IMR-90 (cell line): ENCODE results near the gene CD27.
"Not testable (repeated sequence)": the region's sequence is repeated elsewhere in the genome, so short reads cannot be mapped to it uniquely, and the experiment has no call there.

Experiments used
- CTCF ChIP-seq: conservative IDR thresholded peaks from 2 replicates; pipeline ENCODE4 v1.5.1; 2012; ENCODE audit warnings: mild to moderate bottlenecking, low read depth, low read length, improper control_type of control experiment
- ELK1 ChIP-seq: fragments of 150-350 bp; IDR thresholded peaks from 2 replicates; pipeline ENCODE4 v1.6.1; 2016; ENCODE audit warnings: low read depth, mild to moderate bottlenecking, low read length, moderate library complexity, borderline replicate concordance
- MAFK ChIP-seq: IDR thresholded peaks from 2 replicates; pipeline ENCODE4 v1.6.1; 2012; ENCODE audit warnings: low read depth, low read length, improper control_type of control experiment
- RAD21 ChIP-seq: IDR thresholded peaks from 2 replicates; pipeline ENCODE4 v1.6.1; 2012; ENCODE audit warnings: low read length, improper control_type of control experiment
- RFX5 ChIP-seq: IDR thresholded peaks from 2 replicates; pipeline ENCODE4 v1.8.0; 2012; ENCODE audit warnings: low read depth, mild to moderate bottlenecking, low read length, moderate library complexity

- not testable (repeated sequence) for TF ChIP-seq RFX5, CTCF, ELK1, MAFK, RAD21
These were observed 30.6 kb downstream of the CD27 start for GRCh38 chr12:6475233-6475975.
